ENCODE results near the gene COL4A2.

The COL4A2 gene

GRCh38 chr13:110408286-110408685 lies 101.2 kb downstream of the COL4A2 start:
- no peak overlapping the region for H3K9ac ChIP-seq (ENCODE audit: low read length)
- H3K27ac ChIP-seq (ENCODE audit: low read depth, low read length, poor library complexity, severe bottlenecking): no peak overlapping the region
- H3K79me2 ChIP-seq (ENCODE audit: insufficient read depth, low read length): no peaks in the 10 kb centered on the region
- H3F3A ChIP-seq (ENCODE audit: insufficient read depth, low read length): no peaks in the 10 kb centered on the region
- no peak overlapping the region for H2AFZ ChIP-seq (ENCODE audit: low read length)
- H3K9me3 ChIP-seq (ENCODE audit: low read length): no peaks in the 10 kb centered on the region
- H3K4me2 ChIP-seq (ENCODE audit: low read length): no peak overlapping the region
- H3K36me3 ChIP-seq (ENCODE audit: insufficient read depth, low read length): no peaks in the 10 kb centered on the region
- TF ChIP-seq EZH2 (IDR thresholded peaks at IDR 0.05; ENCODE audit: borderline replicate concordance, low read length): no peak
- TF ChIP-seq, protein P1, sequence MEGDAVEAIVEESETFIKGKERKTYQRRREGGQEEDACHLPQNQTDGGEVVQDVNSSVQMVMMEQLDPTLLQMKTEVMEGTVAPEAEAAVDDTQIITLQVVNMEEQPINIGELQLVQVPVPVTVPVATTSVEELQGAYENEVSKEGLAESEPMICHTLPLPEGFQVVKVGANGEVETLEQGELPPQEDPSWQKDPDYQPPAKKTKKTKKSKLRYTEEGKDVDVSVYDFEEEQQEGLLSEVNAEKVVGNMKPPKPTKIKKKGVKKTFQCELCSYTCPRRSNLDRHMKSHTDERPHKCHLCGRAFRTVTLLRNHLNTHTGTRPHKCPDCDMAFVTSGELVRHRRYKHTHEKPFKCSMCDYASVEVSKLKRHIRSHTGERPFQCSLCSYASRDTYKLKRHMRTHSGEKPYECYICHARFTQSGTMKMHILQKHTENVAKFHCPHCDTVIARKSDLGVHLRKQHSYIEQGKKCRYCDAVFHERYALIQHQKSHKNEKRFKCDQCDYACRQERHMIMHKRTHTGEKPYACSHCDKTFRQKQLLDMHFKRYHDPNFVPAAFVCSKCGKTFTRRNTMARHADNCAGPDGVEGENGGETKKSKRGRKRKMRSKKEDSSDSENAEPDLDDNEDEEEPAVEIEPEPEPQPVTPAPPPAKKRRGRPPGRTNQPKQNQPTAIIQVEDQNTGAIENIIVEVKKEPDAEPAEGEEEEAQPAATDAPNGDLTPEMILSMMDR (IDR thresholded peaks at IDR 0.05; ENCODE audit: low read length): no peak
- no peaks in the 10 kb centered on the region for H3K4me1 ChIP-seq (ENCODE audit: insufficient read depth, low read length, severe bottlenecking)
- no peak overlapping the region for H3K4me3 ChIP-seq (ENCODE audit: low read depth, low read length, poor library complexity, severe bottlenecking)
- no peaks in the 10 kb centered on the region for H4K20me1 ChIP-seq (ENCODE audit: insufficient read depth, low read length)
- no peaks in the 10 kb centered on the region for H3K9me2 ChIP-seq (ENCODE audit: low read depth, low read length)
- H3K27me3 ChIP-seq (ENCODE audit: insufficient read depth, low read length): peaks cover 4% of the 10 kb centered on the region; the same call in 1 of the 2 replicates

DNA sequence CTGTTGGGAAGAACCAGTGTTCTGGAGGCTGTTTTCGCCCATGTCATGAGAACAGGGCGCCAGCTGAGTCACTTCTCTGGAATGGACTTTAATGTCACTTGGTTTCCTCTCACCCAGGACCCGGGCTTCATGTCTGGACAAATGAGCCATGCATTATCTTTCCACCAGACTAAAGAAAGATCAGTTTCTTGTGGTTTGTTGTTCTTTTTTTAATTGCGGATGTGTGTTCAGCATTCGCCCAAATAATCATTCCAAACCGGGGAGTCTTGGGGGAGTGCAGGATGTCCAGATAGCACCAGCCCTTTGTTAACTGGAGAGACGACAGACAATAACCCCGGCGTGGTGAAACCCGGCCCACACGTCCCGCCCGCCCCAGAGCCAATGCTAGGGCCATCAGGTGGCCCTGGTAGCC lies 102.5 kb downstream of the COL4A2 start:
- H3K4me2 ChIP-seq (ENCODE audit: low read length): no peak overlapping the region
- H3K9ac ChIP-seq (ENCODE audit: low read length): no peak overlapping the region
- no peaks in the 10 kb centered on the region for H4K20me1 ChIP-seq (ENCODE audit: insufficient read depth, low read length)
- no peak overlapping the region for H2AFZ ChIP-seq (ENCODE audit: low read length)
- H3K9me2 ChIP-seq (ENCODE audit: low read depth, low read length): no peaks in the 10 kb centered on the region
- H3K4me3 ChIP-seq (ENCODE audit: low read depth, low read length, poor library complexity, severe bottlenecking): no peak overlapping the region
- peaks cover 7% of the 10 kb centered on the region; the same call in 1 of the 2 replicates for H3K27me3 ChIP-seq (ENCODE audit: insufficient read depth, low read length)
- H3K9me3 ChIP-seq (ENCODE audit: low read length): no peaks in the 10 kb centered on the region
- no peaks in the 10 kb centered on the region for H3K36me3 ChIP-seq (ENCODE audit: insufficient read depth, low read length)
- H3K4me1 ChIP-seq (ENCODE audit: insufficient read depth, low read length, severe bottlenecking): no peaks in the 10 kb centered on the region
- TF ChIP-seq, protein P1 (IDR thresholded peaks at IDR 0.05; ENCODE audit: low read length): no peak
- no peak for TF ChIP-seq EZH2 (IDR thresholded peaks at IDR 0.05; ENCODE audit: borderline replicate concordance, low read length)
- H3K27ac ChIP-seq (ENCODE audit: low read depth, low read length, poor library complexity, severe bottlenecking): no peak overlapping the region
- no peaks in the 10 kb centered on the region for H3K79me2 ChIP-seq (ENCODE audit: insufficient read depth, low read length)
- no peaks in the 10 kb centered on the region for H3F3A ChIP-seq (ENCODE audit: insufficient read depth, low read length)

DNA sequence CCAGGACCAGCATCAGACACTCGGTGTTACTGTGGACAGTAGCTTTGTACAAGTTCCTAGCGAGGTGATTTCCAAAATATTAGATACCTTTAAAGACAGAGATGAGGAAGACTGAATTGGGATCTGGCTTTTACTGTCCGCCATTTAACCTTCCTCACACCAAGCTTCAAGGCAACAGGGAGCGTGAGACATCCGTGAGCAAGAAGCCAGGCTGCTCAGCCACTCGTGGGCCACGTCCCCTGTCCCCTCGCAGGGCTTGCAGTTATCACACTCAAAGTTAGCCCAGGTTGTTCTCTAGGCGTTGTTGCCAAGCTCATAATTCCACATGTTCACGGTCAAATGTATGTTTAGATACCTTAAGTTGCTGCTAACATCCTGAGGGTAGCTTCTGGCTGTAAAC lies 102.9 kb downstream of the COL4A2 start:
- no peaks in the 10 kb centered on the region for H3K79me2 ChIP-seq (ENCODE audit: insufficient read depth, low read length)
- no peak overlapping the region for H3K9ac ChIP-seq (ENCODE audit: low read length)
- TF ChIP-seq, protein P1 (IDR thresholded peaks at IDR 0.05; ENCODE audit: low read length): no peak
- no peak for TF ChIP-seq EZH2 (IDR thresholded peaks at IDR 0.05; ENCODE audit: borderline replicate concordance, low read length)
- no peaks in the 10 kb centered on the region for H3K4me1 ChIP-seq (ENCODE audit: insufficient read depth, low read length, severe bottlenecking)
- no peaks in the 10 kb centered on the region for H4K20me1 ChIP-seq (ENCODE audit: insufficient read depth, low read length)
- no peaks in the 10 kb centered on the region for H3K9me2 ChIP-seq (ENCODE audit: low read depth, low read length)
- no peak overlapping the region for H3K27ac ChIP-seq (ENCODE audit: low read depth, low read length, poor library complexity, severe bottlenecking)
- no peak overlapping the region for H3K4me2 ChIP-seq (ENCODE audit: low read length)
- no peaks in the 10 kb centered on the region for H3K36me3 ChIP-seq (ENCODE audit: insufficient read depth, low read length)
- peaks cover 8% of the 10 kb centered on the region; the same call in 1 of the 2 replicates for H3K27me3 ChIP-seq (ENCODE audit: insufficient read depth, low read length)
- no peaks in the 10 kb centered on the region for H3F3A ChIP-seq (ENCODE audit: insufficient read depth, low read length)
- no peak overlapping the region for H3K4me3 ChIP-seq (ENCODE audit: low read depth, low read length, poor library complexity, severe bottlenecking)
- no peak overlapping the region for H2AFZ ChIP-seq (ENCODE audit: low read length)
- H3K9me3 ChIP-seq (ENCODE audit: low read length): no peaks in the 10 kb centered on the region
